Suprapubic skin (tissue), 4 donors: ENCODE measurements around the gene CHRDL2. TPM values are rescaled to one million over a fixed set of nuclear protein-coding genes. Genes with fewer than 3 reads are reported as not detected.

Experiments used
- DNase-seq, 2 donors: peaks; one replicate each; pipeline ENCODE4 v3.0.0-alpha.2; 2019; ENCODE audit warnings: low spot score in 2 of 2
- H3K27ac ChIP-seq: fragments of 200-600 bp; sonication (generic); one replicate; pipeline ENCODE4 v1.5.1; 2019
- H3K27me3 ChIP-seq: fragments of 200-600 bp; sonication (generic); one replicate; pipeline ENCODE4 v1.5.1; 2019
- H3K36me3 ChIP-seq: fragments of 200-600 bp; sonication (generic); one replicate; pipeline ENCODE4 v1.5.1; 2019
- H3K4me1 ChIP-seq: fragments of 200-600 bp; sonication (generic); one replicate; pipeline ENCODE4 v1.5.1; 2019
- H3K4me3 ChIP-seq: fragments of 200-600 bp; sonication (generic); one replicate; pipeline ENCODE4 v1.5.1; 2019; ENCODE audit warnings: mild to moderate bottlenecking
- H3K9me3 ChIP-seq: fragments of 200-600 bp; sonication (generic); one replicate; pipeline ENCODE4 v1.5.1; 2019
- EP300 ChIP-seq: sonication (generic); formaldehyde crosslinking; IDR thresholded peaks from one replicate; pipeline ENCODE4 v1.6.1; 2017; ENCODE audit warnings: antibody characterized with exemption
- POLR2A ChIP-seq, 2 donors: fragments of 450-650 bp; IDR thresholded peaks; one replicate each; pipeline ENCODE4 v1.6.1; 2017; ENCODE audit warnings: antibody characterized with exemption in 2 of 2, mild to moderate bottlenecking in 2 of 2, moderate library complexity in 2 of 2
- POLR2AphosphoS5 ChIP-seq, 3 donors: sonication (generic); formaldehyde crosslinking; IDR thresholded peaks; one replicate each; pipeline ENCODE4 v1.6.1; 2017; ENCODE audit warnings: antibody characterized with exemption in 3 of 3
- WGBS: methylation state at CpG from one replicate; pipeline ENCODE4 v1.1.5; 2018; 5-methylcytosine and 5-hydroxymethylcytosine counted together
- total RNA-seq, 4 donors: library from RNA; depleted of rRNA; stranded (reverse); fragments of >200 nt; gene quantifications; one replicate each; pipeline ENCODE4 v1.1.0, GENCODE V29; 2016
- TF ChIP-seq, protein P1 (sequence below), 2 donors: fragments of 200-600 bp in 1 of 2; fragments of 450-650 bp in 1 of 2; sonication (generic) in 1 of 2; IDR thresholded peaks; one replicate each; pipeline ENCODE4 v1.5.1; 2016 to 2019; ENCODE audit warnings: antibody characterized with exemption in 2 of 2, mild to moderate bottlenecking in 1 of 2, moderate library complexity in 1 of 2

CHRDL2 gene
- total RNA-seq, 4 donors from 2014 or later = not detected

DNA sequence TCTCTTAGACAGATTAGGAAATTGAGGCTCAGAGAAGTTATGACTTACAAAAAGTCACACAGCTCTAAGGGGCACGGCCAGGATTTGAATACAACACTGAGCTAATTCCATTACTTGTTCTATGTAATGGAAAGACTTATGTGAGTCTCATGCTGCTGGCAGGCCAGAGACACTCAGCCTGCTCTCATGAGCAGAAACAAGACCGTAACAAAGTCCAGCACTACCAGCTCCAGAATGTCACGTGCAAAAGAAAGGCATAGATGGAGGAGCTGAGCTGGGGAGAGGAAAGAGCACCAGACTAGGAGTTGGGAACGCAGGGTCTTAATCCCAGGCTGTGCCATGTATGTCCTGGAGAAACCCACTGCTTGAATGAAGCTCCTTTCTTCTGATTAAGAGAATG is 1.8 kb downstream of the CHRDL2 start:
- DNase-seq = no peak
- no peaks in the 10 kb centered on the region for H3K9me3 ChIP-seq
- H3K4me3 ChIP-seq = no peak overlapping the region
- H3K4me1 ChIP-seq = peaks cover 8% of the 10 kb centered on the region
- no peak overlapping the region for H3K27ac ChIP-seq
- TF ChIP-seq, protein P1, sequence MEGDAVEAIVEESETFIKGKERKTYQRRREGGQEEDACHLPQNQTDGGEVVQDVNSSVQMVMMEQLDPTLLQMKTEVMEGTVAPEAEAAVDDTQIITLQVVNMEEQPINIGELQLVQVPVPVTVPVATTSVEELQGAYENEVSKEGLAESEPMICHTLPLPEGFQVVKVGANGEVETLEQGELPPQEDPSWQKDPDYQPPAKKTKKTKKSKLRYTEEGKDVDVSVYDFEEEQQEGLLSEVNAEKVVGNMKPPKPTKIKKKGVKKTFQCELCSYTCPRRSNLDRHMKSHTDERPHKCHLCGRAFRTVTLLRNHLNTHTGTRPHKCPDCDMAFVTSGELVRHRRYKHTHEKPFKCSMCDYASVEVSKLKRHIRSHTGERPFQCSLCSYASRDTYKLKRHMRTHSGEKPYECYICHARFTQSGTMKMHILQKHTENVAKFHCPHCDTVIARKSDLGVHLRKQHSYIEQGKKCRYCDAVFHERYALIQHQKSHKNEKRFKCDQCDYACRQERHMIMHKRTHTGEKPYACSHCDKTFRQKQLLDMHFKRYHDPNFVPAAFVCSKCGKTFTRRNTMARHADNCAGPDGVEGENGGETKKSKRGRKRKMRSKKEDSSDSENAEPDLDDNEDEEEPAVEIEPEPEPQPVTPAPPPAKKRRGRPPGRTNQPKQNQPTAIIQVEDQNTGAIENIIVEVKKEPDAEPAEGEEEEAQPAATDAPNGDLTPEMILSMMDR (IDR thresholded peaks at IDR 0.05) = no peak
- no peak for TF ChIP-seq POLR2A (IDR thresholded peaks at IDR 0.05)
- no peak for TF ChIP-seq POLR2AphosphoS5 (IDR thresholded peaks at IDR 0.05)
- no peak for TF ChIP-seq EP300
- peaks cover 50% of the 10 kb centered on the region for H3K27me3 ChIP-seq
- 78% methylated on average over 4 of the region's 4 CpGs for WGBS
- H3K36me3 ChIP-seq = no peaks in the 10 kb centered on the region

DNA sequence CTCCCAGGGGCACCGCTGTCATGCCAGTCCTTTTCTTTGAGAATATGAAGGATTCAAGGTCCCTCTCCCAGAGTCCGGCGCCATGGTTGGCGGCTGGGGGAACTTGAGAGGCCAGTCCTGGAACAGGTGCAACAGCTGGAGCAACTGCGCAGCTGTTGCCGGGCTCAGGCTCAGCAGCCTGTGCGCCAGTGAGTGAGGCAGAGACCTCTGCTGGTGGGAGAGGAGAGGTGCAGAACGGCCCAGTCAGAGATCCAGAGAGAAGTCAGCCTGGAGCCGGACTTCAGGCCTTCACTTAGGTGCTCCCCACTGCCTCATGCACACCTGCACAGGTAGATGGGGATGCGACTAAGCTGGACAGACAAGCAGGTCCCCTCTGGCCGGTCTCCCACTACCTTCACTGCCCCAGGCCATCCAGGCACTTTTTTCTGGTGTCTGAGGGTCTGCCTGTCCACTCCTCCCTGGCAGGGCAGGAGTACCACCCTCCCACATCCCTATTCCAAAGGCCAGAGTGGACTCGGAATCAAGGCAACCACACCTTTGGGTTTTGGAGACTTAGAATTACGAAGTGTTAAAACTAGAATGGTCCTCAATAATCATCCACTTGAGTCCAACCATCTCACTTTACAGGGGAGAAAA is 4.6 kb downstream of the CHRDL2 start:
- no peak overlapping the region for H3K27ac ChIP-seq
- no peak for TF ChIP-seq POLR2AphosphoS5 (IDR thresholded peaks at IDR 0.05)
- TF ChIP-seq, protein P1 (IDR thresholded peaks at IDR 0.05) = peak; percentile 72 to 93

DNA sequence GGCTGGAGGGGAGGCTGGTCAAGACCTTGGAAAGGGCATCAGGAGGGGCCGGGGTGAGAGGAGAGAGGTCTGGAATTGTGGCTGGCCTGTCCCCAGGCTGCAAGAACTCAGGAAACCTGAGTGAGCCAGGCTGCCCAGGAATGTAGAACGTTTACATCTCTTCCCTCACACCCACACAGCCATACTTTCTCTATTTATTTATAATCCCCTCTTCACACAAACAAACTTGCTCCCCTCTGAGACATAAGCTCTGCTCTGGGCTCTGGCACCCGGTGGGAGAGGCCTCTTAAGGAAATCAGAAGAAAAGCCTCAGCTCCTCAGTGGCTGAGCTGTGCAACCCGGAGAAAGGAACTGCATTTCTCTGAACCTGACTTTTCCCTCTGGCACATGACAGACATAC is 5.5 kb downstream of the CHRDL2 start:
- Histone ChIP-seq H3K9me3 (no peaks in the 10 kb centered on the region), H3K27me3 (peaks cover 13% of the 10 kb centered on the region), H3K4me3 (no peak overlapping the region), H3K27ac (no peak overlapping the region), H3K36me3 (no peaks in the 10 kb centered on the region), H3K4me1 (peaks cover 3% of the 10 kb centered on the region)
- DNase-seq = no peak
- TF ChIP-seq, protein P1 (IDR thresholded peaks at IDR 0.05) = no peak
- TF ChIP-seq EP300 (no peak), POLR2A (IDR thresholded peaks at IDR 0.05) (no peak)
- WGBS = 77% methylated on average over 4 of the region's 4 CpGs

More for the DNA sequence above, 4.6 kb downstream of the CHRDL2 start:
- WGBS = 20% methylated on average over 5 of the region's 13 CpGs
- Histone ChIP-seq H3K27me3 (peaks cover 23% of the 10 kb centered on the region), H3K9me3 (no peaks in the 10 kb centered on the region), H3K4me3 (no peak overlapping the region), H3K36me3 (no peaks in the 10 kb centered on the region), H3K4me1 (peaks cover 8% of the 10 kb centered on the region)
- DNase-seq = peak in 1 of 2 donors; percentile 79

DNA sequence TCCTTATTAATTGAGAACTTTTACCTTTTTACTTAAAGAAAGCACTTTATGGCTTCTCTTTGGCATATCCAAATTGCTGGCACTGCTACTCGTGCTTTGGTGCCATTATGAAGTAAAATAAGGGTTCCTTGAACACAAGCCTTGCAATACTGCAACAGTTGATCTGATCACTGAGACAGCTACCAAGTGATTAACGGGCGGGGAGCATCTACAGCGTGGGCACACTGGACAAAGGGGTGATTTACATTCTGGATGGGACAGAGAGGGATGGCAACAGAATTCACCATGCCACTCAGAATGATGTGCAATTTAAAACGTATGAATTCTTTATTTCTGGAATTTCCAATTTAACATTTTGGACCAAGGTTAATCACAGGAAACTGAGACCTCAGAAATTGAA is 7.7 kb downstream of the CHRDL2 start:
- H3K4me1 ChIP-seq = peaks cover 3% of the 10 kb centered on the region
- WGBS = 81% methylated on average over 5 of the region's 5 CpGs

DNA sequence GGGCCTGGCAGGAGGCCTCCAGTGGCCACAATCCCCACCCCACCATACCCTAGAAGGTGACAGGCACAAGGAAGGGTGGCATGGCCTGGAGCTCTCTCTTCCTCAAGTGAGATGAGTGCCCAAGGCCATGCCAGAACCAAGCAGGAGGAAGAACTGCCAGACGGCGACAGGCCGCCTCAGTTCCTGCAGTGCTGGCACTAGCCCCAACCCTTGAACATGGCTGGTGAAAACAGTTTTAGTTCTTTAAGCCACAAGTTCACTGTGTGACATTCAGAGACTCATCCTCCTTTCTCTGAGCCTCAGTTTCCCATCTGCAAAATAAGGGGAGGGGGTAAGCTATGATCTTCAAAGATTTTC is 9.8 kb downstream of the CHRDL2 start:
- DNase-seq = no peak
- no peaks in the 10 kb centered on the region for H3K27me3 ChIP-seq
- H3K9me3 ChIP-seq = no peaks in the 10 kb centered on the region
- H3K4me1 ChIP-seq = peaks cover under 1% of the 10 kb centered on the region
- 62% methylated on average over 3 of the region's 3 CpGs for WGBS
- H3K27ac ChIP-seq = no peak overlapping the region
- TF ChIP-seq EP300 (no peak), POLR2AphosphoS5 (IDR thresholded peaks at IDR 0.05) (no peak), POLR2A (IDR thresholded peaks at IDR 0.05) (no peak)
- TF ChIP-seq, protein P1 (IDR thresholded peaks at IDR 0.05) = no peak
- no peaks in the 10 kb centered on the region for H3K36me3 ChIP-seq
- no peak overlapping the region for H3K4me3 ChIP-seq

More for the DNA sequence above, 7.7 kb downstream of the CHRDL2 start:
- Histone ChIP-seq H3K27ac (no peak overlapping the region), H3K4me3 (no peak overlapping the region), H3K27me3 (no peaks in the 10 kb centered on the region), H3K9me3 (no peaks in the 10 kb centered on the region), H3K36me3 (no peaks in the 10 kb centered on the region)
- no peak for DNase-seq
- TF ChIP-seq EP300 (no peak), POLR2A (IDR thresholded peaks at IDR 0.05) (no peak), POLR2AphosphoS5 (IDR thresholded peaks at IDR 0.05) (no peak)
- TF ChIP-seq, protein P1 (IDR thresholded peaks at IDR 0.05) = no peak
